ENCODE results near the gene MAML2. TPM values are rescaled to one million over a fixed set of nuclear protein-coding genes. Genes with fewer than 3 reads are reported as not detected.

MAML2 gene
- total and polyA plus RNA-seq, 9 of the 15 experiments (the other 6 are each of a cell fraction or from before 2014, with no cell fraction given) = 0.79 to 6.8 (median 4.8) TPM

DNA sequence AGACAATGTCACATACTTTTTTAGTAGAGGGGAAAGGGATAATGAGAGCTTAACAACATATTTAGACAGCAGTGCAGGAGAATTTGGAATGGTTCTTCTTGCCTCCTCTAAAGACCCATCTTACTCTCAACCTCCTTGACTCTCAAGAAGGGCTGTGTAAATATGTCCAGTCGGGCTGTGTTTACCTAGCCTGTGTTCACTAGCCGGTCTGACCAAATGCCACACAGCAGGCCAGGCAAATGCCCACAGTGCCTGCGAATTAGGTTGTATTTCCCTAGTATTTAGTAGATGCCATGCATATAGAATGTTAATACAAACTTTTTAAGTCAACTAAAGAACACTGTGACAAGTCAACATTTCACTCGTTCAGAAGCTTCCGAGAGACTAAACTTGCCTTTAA is 367.7 kb downstream of the MAML2 start:
- CTCF ChIA-PET (ENCODE audit: low intra/inter-chr PET ratio) = no interaction called here
- no peak overlapping the region for H3K9ac ChIP-seq (ENCODE audit: insufficient read depth in 1 of 2, low read depth in 2 of 2, low read length in 2 of 2)
- in situ Hi-C loops (cut with MboI) = no loop called here
- FAIRE-seq = no peak
- H3K79me2 ChIP-seq (ENCODE audit: control insufficient read depth, insufficient read depth, low read length) = no peaks in the 10 kb centered on the region
- ATAC-seq = no peak
- DNase-seq (ENCODE audit: extremely low read depth in 1 of 4, low spot score in 3 of 4) = no peak
- H3K4me1 ChIP-seq (replicated peaks in 1 of 2; ENCODE audit: control insufficient read depth in 2 of 2, insufficient read depth in 2 of 2, low read length in 2 of 2) = no peaks in the 10 kb centered on the region
- WGBS (ENCODE audit: insufficient coverage, low coverage, missing lambda C conversion rate) = 63% methylated on average over 5 of the region's 5 CpGs
- peaks cover 6% of the 10 kb centered on the region; the same call in 2 of the 3 replicates for H3K36me3 ChIP-seq (ENCODE audit: control insufficient read depth, insufficient read depth, low read length)
- H3K9me1 ChIP-seq (ENCODE audit: control insufficient read depth, insufficient read depth, low read length) = no peaks in the 10 kb centered on the region
- no peak overlapping the region for H2AFZ ChIP-seq (ENCODE audit: low read depth, low read length)
- H4K20me1 ChIP-seq (replicated peaks; ENCODE audit: control insufficient read depth, insufficient read depth, low read length) = no peaks in the 10 kb centered on the region
- BruUV-seq (replicated peaks) = no TSS peak
- intact Hi-C loops (cut with micrococcal nuclease) = no loop called here
- H3K27me3 ChIP-seq (ENCODE audit: control insufficient read depth in 2 of 2, insufficient read depth in 2 of 2, low read length in 2 of 2) = no peaks in the 10 kb centered on the region
- H3K9me3 ChIP-seq (replicated peaks; ENCODE audit: control insufficient read depth, insufficient read depth, low read depth, low read length) = no peaks in the 10 kb centered on the region
- H3K4me2 ChIP-seq (ENCODE audit: insufficient read depth, low read length) = no peak overlapping the region
- no peak overlapping the region for H3K4me3 ChIP-seq
- no peak overlapping the region for H3K27ac ChIP-seq (ENCODE audit: extremely low read depth, low read depth, low read length)
- POLR2A ChIA-PET = no interaction called here
- TF ChIP-seq ZNF24 (IDR thresholded peaks at IDR 0.05) (no peak), ZBTB17 (CRISPR knock-in tag; IDR thresholded peaks at IDR 0.05) (no peak), ZSCAN32 (CRISPR knock-in tag; IDR thresholded peaks at IDR 0.05) (no peak), NR4A1 (CRISPR knock-in tag; IDR thresholded peaks at IDR 0.05) (no peak), NR4A1 (tag; IDR thresholded peaks at IDR 0.05) (no peak), ZNF445 (CRISPR knock-in tag; IDR thresholded peaks at IDR 0.05; ENCODE audit: low read depth) (no peak), SMAD3 (CRISPR knock-in tag; conservative IDR thresholded peaks at IDR 0.05) (no peak), ZKSCAN8 (CRISPR knock-in tag; IDR thresholded peaks at IDR 0.05) (no peak), SAFB2 (IDR thresholded peaks at IDR 0.05; ENCODE audit: borderline replicate concordance, low read depth, low read length, severe bottlenecking) (no peak), TCF3 (CRISPR knock-in tag; IDR thresholded peaks at IDR 0.05) (no peak), ZBTB8A (IDR thresholded peaks at IDR 0.05; ENCODE audit: partially characterized antibody) (no peak), CAMTA2 (CRISPR knock-in tag; conservative IDR thresholded peaks at IDR 0.05) (no peak), CXXC5 (CRISPR knock-in tag; IDR thresholded peaks at IDR 0.05) (no peak), POLR2A (conservative IDR thresholded peaks at IDR 0.05) (no peak), C11orf30 (IDR thresholded peaks at IDR 0.05; ENCODE audit: low read depth) (no peak), SUPT5H (IDR thresholded peaks at IDR 0.05) (no peak)
- TF ChIP-seq, protein P1, sequence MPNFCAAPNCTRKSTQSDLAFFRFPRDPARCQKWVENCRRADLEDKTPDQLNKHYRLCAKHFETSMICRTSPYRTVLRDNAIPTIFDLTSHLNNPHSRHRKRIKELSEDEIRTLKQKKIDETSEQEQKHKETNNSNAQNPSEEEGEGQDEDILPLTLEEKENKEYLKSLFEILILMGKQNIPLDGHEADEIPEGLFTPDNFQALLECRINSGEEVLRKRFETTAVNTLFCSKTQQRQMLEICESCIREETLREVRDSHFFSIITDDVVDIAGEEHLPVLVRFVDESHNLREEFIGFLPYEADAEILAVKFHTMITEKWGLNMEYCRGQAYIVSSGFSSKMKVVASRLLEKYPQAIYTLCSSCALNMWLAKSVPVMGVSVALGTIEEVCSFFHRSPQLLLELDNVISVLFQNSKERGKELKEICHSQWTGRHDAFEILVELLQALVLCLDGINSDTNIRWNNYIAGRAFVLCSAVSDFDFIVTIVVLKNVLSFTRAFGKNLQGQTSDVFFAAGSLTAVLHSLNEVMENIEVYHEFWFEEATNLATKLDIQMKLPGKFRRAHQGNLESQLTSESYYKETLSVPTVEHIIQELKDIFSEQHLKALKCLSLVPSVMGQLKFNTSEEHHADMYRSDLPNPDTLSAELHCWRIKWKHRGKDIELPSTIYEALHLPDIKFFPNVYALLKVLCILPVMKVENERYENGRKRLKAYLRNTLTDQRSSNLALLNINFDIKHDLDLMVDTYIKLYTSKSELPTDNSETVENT (CRISPR knock-in tag; IDR thresholded peaks at IDR 0.05) = no peak
- TF ChIP-seq, protein P2, sequence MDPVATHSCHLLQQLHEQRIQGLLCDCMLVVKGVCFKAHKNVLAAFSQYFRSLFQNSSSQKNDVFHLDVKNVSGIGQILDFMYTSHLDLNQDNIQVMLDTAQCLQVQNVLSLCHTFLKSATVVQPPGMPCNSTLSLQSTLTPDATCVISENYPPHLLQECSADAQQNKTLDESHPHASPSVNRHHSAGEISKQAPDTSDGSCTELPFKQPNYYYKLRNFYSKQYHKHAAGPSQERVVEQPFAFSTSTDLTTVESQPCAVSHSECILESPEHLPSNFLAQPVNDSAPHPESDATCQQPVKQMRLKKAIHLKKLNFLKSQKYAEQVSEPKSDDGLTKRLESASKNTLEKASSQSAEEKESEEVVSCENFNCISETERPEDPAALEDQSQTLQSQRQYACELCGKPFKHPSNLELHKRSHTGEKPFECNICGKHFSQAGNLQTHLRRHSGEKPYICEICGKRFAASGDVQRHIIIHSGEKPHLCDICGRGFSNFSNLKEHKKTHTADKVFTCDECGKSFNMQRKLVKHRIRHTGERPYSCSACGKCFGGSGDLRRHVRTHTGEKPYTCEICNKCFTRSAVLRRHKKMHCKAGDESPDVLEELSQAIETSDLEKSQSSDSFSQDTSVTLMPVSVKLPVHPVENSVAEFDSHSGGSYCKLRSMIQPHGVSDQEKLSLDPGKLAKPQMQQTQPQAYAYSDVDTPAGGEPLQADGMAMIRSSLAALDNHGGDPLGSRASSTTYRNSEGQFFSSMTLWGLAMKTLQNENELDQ (CRISPR knock-in tag; IDR thresholded peaks at IDR 0.05; ENCODE audit: borderline replicate concordance) = no peak

All from K562 (cell line).